Stimulated activated CD8-positive, alpha-beta memory T cell treated with anti-CD3 and anti-CD28 coated beads, Interleukin-15, amount 100 ng/mL, for 48 hours (primary cell): ENCODE measurements around the gene LMF1.

Source experiments
- DNase-seq, 2 donors: peaks; one replicate each; pipeline ENCODE4 v3.0.0-alpha.2; 2020; ENCODE audit warnings: low read depth in 2 of 2

LMF1 gene

DNA sequence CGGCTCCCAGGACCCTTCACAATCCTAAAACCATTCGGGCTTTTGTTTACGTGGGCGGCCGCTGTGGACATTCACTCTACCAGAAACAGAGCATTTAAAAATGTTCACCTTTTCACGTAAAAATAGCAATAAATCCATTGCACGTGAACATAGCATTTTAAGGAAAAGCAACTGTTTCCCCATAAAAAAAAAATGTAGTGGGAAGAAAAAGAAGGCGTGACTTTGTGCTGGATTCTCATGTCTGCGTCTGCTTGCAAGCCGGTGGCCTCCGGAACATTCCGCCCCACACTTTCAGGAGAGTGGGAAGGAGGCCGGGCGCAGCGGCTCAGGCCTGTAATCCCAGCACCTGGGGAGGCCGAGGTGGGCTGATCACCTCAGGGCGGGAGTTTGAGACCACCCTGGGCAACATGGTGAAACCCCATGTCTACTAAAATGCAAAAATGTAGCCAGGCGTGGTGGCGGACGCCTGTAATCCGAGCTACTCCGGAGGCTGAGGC, 156.8 kb downstream of the LMF1 start:
- DNase-seq = no peak

DNA sequence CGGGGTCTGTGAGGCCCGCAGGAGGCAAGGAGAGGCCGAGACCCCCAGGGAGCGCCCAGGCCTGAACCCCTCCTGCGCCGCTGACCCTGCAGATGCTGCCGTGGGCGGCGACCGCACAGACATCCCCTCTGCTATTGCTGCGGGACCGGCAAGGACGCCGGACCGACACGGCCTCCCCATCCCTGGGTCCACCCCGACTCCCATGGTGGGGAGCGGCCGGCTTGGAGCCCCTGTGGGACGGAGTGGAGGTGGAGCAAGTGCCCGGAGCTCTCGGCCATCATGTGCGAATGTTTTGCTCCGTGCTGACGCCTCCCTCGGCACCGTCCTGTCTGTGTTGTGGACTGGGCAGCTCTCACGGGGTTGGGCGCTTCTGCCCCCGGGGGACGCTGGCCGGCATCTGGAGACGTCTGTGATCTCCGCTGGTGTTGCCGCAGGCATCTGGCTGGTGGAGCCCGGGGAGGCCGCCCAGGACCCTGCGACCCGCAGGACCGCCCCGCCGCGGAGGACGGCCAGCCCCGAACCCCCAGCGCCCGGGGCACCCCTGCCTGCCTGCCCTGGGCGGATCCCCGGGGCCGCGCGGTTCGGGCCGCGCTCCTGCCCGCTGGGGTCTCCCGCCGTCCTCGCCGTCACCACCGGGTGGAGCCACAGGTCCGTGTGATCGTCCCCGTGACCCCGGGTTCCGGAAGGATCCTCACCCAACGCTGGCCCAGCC, 157.4 kb downstream of the LMF1 start:
- DNase-seq = peak in 1 of 2 donors; percentile 32

DNA sequence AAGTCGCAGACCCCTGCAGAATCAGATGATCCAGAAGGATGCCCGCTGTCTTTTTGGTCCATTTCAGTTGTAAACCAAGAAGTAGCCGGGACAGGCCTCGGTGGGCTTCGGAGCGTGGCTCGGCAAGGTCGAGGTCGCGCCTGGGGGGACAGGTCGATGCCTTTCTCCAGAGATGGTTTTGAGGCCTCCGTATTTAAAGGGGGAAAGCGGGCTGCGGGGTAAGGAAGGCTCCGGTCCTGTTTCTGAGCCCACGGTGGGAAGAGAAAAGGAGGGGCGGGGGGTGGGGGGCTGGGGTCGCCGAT, 162.7 kb downstream of the LMF1 start:
- no peak for DNase-seq

DNA sequence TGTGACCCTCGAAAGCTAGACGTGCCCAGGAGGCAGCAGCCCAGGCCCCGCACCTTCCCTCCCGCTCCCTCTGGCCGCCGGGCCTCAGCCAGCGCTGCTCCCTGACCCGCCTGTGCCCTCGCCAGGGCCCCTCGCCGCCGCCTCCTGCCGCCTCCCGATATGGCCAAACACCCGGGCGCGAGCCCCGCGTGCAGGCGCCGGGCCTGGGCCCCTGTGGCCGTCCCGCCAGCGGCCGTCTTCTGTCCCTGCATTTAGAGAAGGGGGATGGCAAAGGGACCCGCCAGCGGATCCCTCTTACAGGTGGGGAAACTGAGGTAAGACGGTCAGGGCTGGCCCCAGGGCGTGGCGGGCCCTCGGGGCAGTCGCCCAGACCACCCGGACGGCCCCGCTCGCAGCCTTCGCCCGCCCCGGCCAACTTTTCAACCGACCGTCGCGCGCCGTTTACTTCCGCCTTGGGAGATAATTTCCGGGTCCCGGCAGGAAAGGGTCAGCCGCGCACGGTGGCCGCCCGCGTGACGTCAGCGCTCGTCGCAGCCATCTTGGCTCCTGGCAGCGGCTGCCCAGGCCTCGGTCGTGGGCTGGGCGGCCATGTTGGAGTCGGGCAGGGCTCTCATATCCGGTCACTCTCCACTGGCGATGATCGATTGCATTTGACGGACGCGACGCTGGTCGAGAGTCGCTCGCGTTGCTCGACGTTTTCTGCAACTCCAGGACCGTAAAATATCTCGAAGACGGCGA, 163.3 kb downstream of the LMF1 start:
- DNase-seq = peak; percentile 82 to 90

DNA sequence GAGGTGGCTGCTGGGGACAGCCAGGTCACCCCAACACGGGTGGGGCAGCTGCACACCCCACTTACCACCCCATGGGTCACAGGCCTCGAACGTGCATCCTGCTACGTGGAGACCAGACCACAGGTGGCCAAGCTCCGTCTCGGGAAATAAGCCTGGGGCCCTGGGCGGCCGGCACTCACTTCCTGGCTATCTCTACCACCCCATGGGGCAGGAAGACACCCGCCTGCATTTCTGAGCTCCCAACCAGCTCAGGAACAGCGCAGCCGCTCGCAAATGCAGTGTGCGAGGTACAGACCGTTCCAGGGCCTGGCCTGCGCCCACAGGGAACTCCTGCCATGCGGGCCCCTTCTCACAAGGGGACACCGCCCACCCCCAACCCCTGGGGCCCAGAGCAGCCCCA, 165.3 kb downstream of the LMF1 start:
- no peak for DNase-seq

DNA sequence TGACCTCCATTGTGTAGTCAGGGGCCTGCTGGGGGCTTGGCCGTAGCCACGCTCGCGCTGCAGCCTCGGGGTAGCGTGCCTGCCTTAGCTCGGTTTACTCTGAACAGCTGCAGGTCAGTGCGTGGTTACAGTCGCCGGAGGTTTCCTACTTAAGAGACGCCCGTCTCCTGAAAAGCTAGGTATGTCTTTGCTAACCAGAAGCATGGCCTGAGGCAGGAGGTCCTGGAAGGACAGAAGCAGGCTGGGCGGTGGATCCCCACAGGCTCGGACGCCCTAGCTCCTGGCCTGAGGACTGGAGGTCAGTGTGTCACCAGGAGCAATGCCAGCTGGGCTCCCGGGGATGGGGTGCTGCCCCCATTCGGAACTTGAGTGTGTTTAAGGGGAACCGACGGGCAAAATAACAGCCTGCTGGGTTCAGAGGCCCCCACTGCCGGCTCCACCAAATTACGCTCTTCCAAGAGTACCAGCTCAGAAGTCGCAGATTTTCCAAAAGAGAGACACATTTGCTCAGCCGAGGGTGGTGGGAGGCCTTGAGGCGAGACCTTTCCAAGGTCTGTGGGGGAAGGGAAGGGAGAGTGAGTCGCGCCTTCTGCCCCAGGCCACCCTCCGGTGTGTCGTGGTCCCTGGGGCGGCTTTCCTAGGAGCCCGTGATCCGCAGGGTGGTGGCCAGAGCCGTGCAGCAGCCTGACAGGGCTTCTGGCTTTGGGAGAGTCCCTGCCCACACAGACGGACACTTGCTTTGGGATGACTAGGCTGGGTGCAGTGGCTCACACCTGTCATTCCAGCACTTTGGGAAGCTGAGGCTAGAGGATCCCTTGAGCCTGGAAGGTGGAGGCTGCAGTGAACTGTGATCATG, 166.4 kb downstream of the LMF1 start:
- no peak for DNase-seq

DNA sequence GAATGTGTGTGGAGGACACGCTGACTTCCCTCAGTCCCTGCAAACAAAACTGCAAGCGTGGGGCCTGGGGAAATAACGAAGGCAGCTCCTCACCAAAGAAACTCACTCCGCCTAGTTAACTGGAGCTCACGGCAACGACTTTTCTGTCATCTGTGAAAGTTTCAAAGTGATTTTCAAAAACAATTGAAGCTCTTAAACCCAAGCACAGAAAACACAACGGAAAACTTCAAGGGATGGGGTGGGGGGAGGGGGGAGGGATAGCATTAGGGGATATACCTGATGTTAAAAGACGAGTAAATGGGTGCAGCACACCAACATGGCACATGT, 167.1 kb downstream of the LMF1 start:
- no peak for DNase-seq
